Adrenal gland (tissue), 5 donors: Measurements from ENCODE around the gene ELAVL2.

Experiments
- POLR2A ChIP-seq, 2 donors: fragments of 450-650 bp; IDR thresholded peaks; one replicate each; pipeline ENCODE4 v1.6.1; 2017; ENCODE audit warnings: antibody characterized with exemption in 2 of 2, mild to moderate bottlenecking in 2 of 2, moderate library complexity in 1 of 2
- TF ChIP-seq, protein P1 (sequence below), 6 experiments: fragments of 450-650 bp in 4 of 6; fragments of 200-600 bp in 2 of 6; sonication (generic) in 1 of 6; IDR thresholded peaks; 1 replicate in 5 of 6; 2 replicates in 1 of 6; pipeline versions ENCODE4 v1.5.1 to v1.8.0; 2016 to 2021; ENCODE audit warnings: antibody characterized with exemption in 6 of 6, mild to moderate bottlenecking in 2 of 6, moderate library complexity in 1 of 6
- donor health status: DM: no; HTN: no; CAD: no.

DNA sequence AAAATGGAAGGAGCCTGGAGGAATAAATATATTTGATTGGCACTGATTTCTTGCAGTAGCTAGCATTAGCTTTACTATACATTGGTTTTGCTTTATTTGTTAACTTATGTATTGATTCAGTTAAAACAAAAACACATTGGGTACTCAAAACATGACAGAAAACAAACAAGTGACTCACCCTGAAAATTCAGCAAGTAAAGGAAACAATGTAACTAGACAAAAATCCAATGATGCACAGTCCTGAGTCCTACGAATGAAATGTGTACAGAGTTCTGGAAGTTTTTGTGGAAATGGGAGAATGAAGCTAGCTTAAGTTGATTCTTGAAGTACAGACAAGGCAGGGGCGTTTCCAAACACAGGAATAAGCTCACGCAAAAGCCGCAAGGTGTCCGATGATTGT lies 175.0 kb downstream of the ELAVL2 start:
- TF ChIP-seq, protein P1, sequence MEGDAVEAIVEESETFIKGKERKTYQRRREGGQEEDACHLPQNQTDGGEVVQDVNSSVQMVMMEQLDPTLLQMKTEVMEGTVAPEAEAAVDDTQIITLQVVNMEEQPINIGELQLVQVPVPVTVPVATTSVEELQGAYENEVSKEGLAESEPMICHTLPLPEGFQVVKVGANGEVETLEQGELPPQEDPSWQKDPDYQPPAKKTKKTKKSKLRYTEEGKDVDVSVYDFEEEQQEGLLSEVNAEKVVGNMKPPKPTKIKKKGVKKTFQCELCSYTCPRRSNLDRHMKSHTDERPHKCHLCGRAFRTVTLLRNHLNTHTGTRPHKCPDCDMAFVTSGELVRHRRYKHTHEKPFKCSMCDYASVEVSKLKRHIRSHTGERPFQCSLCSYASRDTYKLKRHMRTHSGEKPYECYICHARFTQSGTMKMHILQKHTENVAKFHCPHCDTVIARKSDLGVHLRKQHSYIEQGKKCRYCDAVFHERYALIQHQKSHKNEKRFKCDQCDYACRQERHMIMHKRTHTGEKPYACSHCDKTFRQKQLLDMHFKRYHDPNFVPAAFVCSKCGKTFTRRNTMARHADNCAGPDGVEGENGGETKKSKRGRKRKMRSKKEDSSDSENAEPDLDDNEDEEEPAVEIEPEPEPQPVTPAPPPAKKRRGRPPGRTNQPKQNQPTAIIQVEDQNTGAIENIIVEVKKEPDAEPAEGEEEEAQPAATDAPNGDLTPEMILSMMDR (IDR thresholded peaks at IDR 0.05), result no peak
- TF ChIP-seq POLR2A (IDR thresholded peaks at IDR 0.05), result no peak
